Uterus (tissue), 4 donors: Measurements from ENCODE around the gene MYO1B. TPM values are rescaled to one million over a fixed set of nuclear protein-coding genes. Genes with fewer than 3 reads are reported as not detected.

Source experiments
- DNase-seq, 2 donors: peaks; one replicate each; pipeline ENCODE4 v3.0.0-alpha.2; 2019 to 2020
- H3K27ac ChIP-seq, 2 donors: fragments of 200-600 bp; sonication (generic); 1 replicate in 1 of 2; 2 replicates in 1 of 2; pipeline ENCODE4 v1.5.1; 2016 to 2018
- H3K27me3 ChIP-seq, 2 donors: fragments of 200-600 bp; sonication (generic); one replicate each; pipeline ENCODE4 v1.5.1; 2018 to 2019; ENCODE audit warnings: control low read depth in 1 of 2
- H3K36me3 ChIP-seq, 2 donors: fragments of 200-600 bp; sonication (generic); one replicate each; pipeline ENCODE4 v1.5.1; 2019; ENCODE audit warnings: control low read depth in 1 of 2
- H3K4me1 ChIP-seq, 2 donors: fragments of 200-600 bp; sonication (generic); one replicate each; pipeline ENCODE4 v1.5.1; 2018 to 2019; ENCODE audit warnings: control low read depth in 1 of 2
- H3K4me3 ChIP-seq, 2 donors: fragments of 200-600 bp; sonication (generic); 1 replicate in 1 of 2; 2 replicates in 1 of 2; pipeline ENCODE4 v1.5.1; 2018 to 2019; ENCODE audit warnings: mild to moderate bottlenecking in 1 of 2
- H3K9me3 ChIP-seq, 2 donors: fragments of 200-600 bp; sonication (generic); one replicate each; pipeline ENCODE4 v1.5.1; 2019; ENCODE audit warnings: control low read depth in 1 of 2
- CTCF ChIP-seq, 4 experiments: fragments of 200-600 bp in 2 of 4; fragments of 450-650 bp in 2 of 4; sonication (generic) in 2 of 4; IDR thresholded peaks; one replicate each; pipeline ENCODE4 v1.5.1; 2016 to 2019; ENCODE audit warnings: antibody characterized with exemption in 4 of 4, mild to moderate bottlenecking in 2 of 4, moderate library complexity in 1 of 4
- POLR2A ChIP-seq, 2 donors: fragments of 450-650 bp; IDR thresholded peaks; one replicate each; pipeline ENCODE4 v1.6.1; 2016; ENCODE audit warnings: antibody characterized with exemption in 2 of 2, mild to moderate bottlenecking in 1 of 2, moderate library complexity in 1 of 2
- intact Hi-C: fragments of 100-400 bp; cut with DNase I; formaldehyde crosslinking; loops from one replicate; pipeline ENCODE4 v1.15.1; 2023; ENCODE audit warnings: low total_unique reads
- total RNA-seq, 4 donors: library from RNA; depleted of rRNA in 3 of 4; stranded (reverse); fragments of >200 nt in 3 of 4; gene quantifications; one replicate each; pipeline versions ENCODE4 v1.1.0 to v1.2.4, GENCODE V29; 2014 to 2023
- donor health status: DM: yes; HTN: yes; CAD: no.

MYO1B gene
- total RNA-seq, 4 donors from 2014 or later, result 10.3 to 169 (median 29.5) TPM

DNA sequence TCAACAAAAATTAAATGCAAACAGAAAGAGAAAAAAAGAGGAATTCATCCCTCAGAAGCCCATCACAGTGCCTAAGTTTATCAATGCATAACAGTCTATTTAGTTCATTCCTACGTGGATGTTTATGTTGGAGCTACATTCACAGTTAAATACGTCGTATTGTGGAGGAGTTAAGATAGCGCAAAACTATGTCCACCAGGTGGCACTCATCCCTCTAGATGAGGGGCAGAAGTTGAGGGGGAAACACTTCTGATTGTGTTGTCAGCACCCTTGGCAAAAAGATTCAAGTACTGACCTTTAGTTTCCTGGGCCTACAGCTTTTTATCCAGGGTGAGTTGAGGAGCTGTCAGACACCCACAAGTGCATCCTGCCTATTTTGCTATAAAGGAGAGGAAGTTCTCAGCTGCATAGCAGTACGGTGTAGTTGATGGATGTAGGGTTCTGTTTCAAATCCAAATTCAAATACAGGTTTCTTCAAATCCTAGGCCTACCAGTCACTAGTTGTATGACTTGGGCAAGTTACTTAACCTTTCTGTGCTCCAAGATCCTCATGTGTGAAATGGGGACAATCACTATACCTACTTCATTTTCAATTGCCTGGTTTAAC lies 26.8 kb upstream of the MYO1B start:
- Histone ChIP-seq H3K27me3 (no peaks in the 10 kb centered on the region), H3K9me3 (no peaks in the 10 kb centered on the region), H3K4me1 (no peaks in the 10 kb centered on the region), H3K36me3 (no peaks in the 10 kb centered on the region), H3K4me3 (no peak overlapping the region), H3K27ac (no peak overlapping the region)
- TF ChIP-seq POLR2A (IDR thresholded peaks at IDR 0.05) (no peak), CTCF (IDR thresholded peaks at IDR 0.05) (peak in 2 of 4 experiments; percentile 20 to 42)
- intact Hi-C loops, result no loop called here
- no peak for DNase-seq

DNA sequence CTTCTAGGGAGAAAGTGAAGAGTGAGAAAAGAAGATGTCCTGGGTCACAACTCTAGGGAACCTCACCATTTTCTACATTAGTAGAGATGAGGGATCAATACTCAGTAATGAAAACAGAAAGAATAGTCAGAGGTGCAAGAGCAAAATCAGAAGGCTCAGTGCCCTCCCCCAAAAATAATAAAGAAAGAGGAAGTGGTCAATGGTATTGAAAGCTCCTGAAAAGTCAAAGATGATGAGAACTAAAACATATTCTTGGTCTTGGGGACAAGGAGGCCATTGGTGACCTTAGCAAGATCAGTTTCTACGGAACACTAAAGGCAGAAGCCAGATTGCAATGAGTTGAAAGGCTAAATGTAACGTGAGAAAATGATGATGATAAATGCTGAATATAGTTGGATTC lies 24.5 kb upstream of the MYO1B start:
- intact Hi-C loops, result no loop called here
- Histone ChIP-seq H3K9me3 (no peaks in the 10 kb centered on the region), H3K27ac (no peak overlapping the region), H3K4me3 (no peak overlapping the region), H3K36me3 (no peaks in the 10 kb centered on the region), H3K27me3 (no peaks in the 10 kb centered on the region), H3K4me1 (no peaks in the 10 kb centered on the region)
- TF ChIP-seq CTCF (IDR thresholded peaks at IDR 0.05), result no peak
- DNase-seq, result no peak

GRCh38 chr2:191221666-191222065 lies 23.5 kb upstream of the MYO1B start:
- Histone ChIP-seq H3K27me3 (no peaks in the 10 kb centered on the region), H3K4me1 (no peaks in the 10 kb centered on the region), H3K27ac (no peak overlapping the region), H3K9me3 (no peaks in the 10 kb centered on the region), H3K4me3 (no peak overlapping the region), H3K36me3 (no peaks in the 10 kb centered on the region)
- TF ChIP-seq POLR2A (IDR thresholded peaks at IDR 0.05) (no peak), CTCF (IDR thresholded peaks at IDR 0.05) (no peak)
- intact Hi-C loops, result no loop called here
- no peak for DNase-seq

DNA sequence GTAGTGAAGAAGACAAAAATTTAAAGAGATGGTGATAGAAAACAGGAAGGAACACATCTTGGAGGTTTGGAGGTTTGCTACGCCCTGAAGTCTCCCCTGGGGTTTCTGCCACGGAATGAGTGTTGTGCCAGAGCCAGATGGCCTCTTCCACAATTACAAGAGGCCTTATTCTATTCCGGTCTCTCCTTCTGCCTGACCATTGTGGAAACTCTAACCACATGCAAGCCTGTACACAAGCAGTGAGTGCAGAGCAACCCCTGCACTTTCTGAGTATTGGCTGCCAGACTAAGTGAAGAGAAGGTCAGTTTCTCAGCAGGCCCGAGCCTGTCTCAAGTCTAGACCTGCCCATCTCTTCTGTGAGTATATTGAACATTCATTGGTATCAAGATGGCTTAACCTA lies 22.7 kb upstream of the MYO1B start:
- peak overlapping the region; percentile 18 to 35 for H3K27ac ChIP-seq
- intact Hi-C loops, result no loop called here

DNA sequence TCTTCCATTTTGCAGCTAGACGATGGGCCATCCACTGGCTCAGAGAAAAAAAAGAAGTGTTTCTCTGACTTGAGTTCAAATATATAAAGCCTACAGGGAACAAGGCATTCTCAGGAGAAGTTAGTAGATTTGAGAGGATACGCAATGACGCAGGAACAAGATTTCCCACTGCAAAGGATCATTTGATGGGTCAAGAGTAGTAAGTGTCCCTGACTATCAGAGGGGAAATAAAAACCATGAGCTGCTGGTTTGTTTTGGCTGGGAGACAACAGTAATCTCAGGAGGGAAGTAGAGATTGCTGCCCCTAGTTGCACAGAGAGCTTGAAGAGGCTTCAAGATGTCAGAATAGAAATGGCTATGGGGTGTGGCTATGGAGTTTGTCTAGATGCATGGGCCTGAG lies 22.3 kb upstream of the MYO1B start:
- Histone ChIP-seq H3K4me1 (no peaks in the 10 kb centered on the region), H3K4me3 (no peak overlapping the region), H3K36me3 (no peaks in the 10 kb centered on the region), H3K9me3 (no peaks in the 10 kb centered on the region), H3K27me3 (no peaks in the 10 kb centered on the region), H3K27ac (no peak overlapping the region)
- intact Hi-C loops, result no loop called here
- TF ChIP-seq POLR2A (IDR thresholded peaks at IDR 0.05), result no peak
- no peak for TF ChIP-seq CTCF (IDR thresholded peaks at IDR 0.05)
- DNase-seq, result no peak

More for the DNA sequence above, 22.7 kb upstream of the MYO1B start:
- no peaks in the 10 kb centered on the region for H3K27me3 ChIP-seq
- no peaks in the 10 kb centered on the region for H3K9me3 ChIP-seq
- no peaks in the 10 kb centered on the region for H3K36me3 ChIP-seq
- TF ChIP-seq CTCF (IDR thresholded peaks at IDR 0.05) (no peak), POLR2A (IDR thresholded peaks at IDR 0.05) (no peak)
- no peak for DNase-seq
- H3K4me3 ChIP-seq, result no peak overlapping the region
- H3K4me1 ChIP-seq, result no peaks in the 10 kb centered on the region
